Muscle layer of duodenum (tissue), 2 donors: Measurements from ENCODE around the gene LEPROT.
"Not testable (repeated sequence)": the region's sequence is repeated elsewhere in the genome, so short reads cannot be mapped to it uniquely, and the experiment has no call there.

Experiments used
- H3K27ac ChIP-seq: one replicate; pipeline ENCODE4 v1.7.0; 2013; ENCODE audit warnings: mild to moderate bottlenecking, low read length
- H3K27me3 ChIP-seq: one replicate; pipeline ENCODE4 v1.7.0; 2013; ENCODE audit warnings: low read depth, mild to moderate bottlenecking, control low read depth, low read length
- H3K36me3 ChIP-seq, 2 donors: one replicate each; pipeline ENCODE4 v1.7.0; 2013; ENCODE audit warnings: low read length in 2 of 2, control low read depth in 1 of 2, mild to moderate bottlenecking in 1 of 2; ENCODE audit not compliant: insufficient read depth in 2 of 2, control insufficient read depth in 1 of 2
- H3K4me1 ChIP-seq, 2 donors: one replicate each; pipeline ENCODE4 v1.7.0; 2013; ENCODE audit warnings: low read length in 2 of 2, mild to moderate bottlenecking in 2 of 2, control low read depth in 1 of 2, moderate library complexity in 1 of 2; ENCODE audit not compliant: insufficient read depth in 2 of 2, control insufficient read depth in 1 of 2
- H3K4me3 ChIP-seq, 2 donors: one replicate each; pipeline ENCODE4 v1.7.0; 2013; ENCODE audit warnings: low read length in 2 of 2, low read depth in 1 of 2, mild to moderate bottlenecking in 1 of 2
- H3K9me3 ChIP-seq, 2 donors: one replicate each; pipeline ENCODE4 v1.7.0; 2013; ENCODE audit warnings: low read length in 2 of 2, control low read depth in 1 of 2, mild to moderate bottlenecking in 1 of 2; ENCODE audit not compliant: control insufficient read depth in 1 of 2
- donor health status: healthy.

The LEPROT gene

GRCh38 chr1:65441464-65441863 lies 21.0 kb downstream of the LEPROT start:
- no peak overlapping the region for H3K27ac ChIP-seq
- no peaks in the 10 kb centered on the region for H3K36me3 ChIP-seq
- H3K9me3 ChIP-seq, result no peaks in the 10 kb centered on the region
- H3K4me1 ChIP-seq, result peaks cover 0 to under 1% of the 10 kb centered on the region in 2 donors
- no peaks in the 10 kb centered on the region for H3K27me3 ChIP-seq
- H3K4me3 ChIP-seq, result no peak overlapping the region

- no peaks in the 10 kb centered on the region for H3K9me3 ChIP-seq
- no peaks in the 10 kb centered on the region for H3K4me1 ChIP-seq
- H3K27me3 ChIP-seq, result no peaks in the 10 kb centered on the region
- H3K4me3 ChIP-seq, result no peak overlapping the region
- H3K36me3 ChIP-seq, result no peaks in the 10 kb centered on the region
- no peak overlapping the region for H3K27ac ChIP-seq
Measured at GRCh38 chr1:65442442-65442841, 22.0 kb downstream of the LEPROT start.

GRCh38 chr1:65443647-65444046 lies 23.2 kb downstream of the LEPROT start:
- H3K27me3 ChIP-seq, result no peaks in the 10 kb centered on the region
- no peaks in the 10 kb centered on the region for H3K36me3 ChIP-seq
- H3K4me1 ChIP-seq, result no peaks in the 10 kb centered on the region
- H3K9me3 ChIP-seq, result no peaks in the 10 kb centered on the region
- no peak overlapping the region for H3K4me3 ChIP-seq
- H3K27ac ChIP-seq, result no peak overlapping the region

- no peaks in the 10 kb centered on the region for H3K4me1 ChIP-seq
- no peak overlapping the region for H3K27ac ChIP-seq
- no peak overlapping the region for H3K4me3 ChIP-seq
- H3K9me3 ChIP-seq, result no peaks in the 10 kb centered on the region
- H3K27me3 ChIP-seq, result no peaks in the 10 kb centered on the region
- H3K36me3 ChIP-seq, result no peaks in the 10 kb centered on the region
Measured at GRCh38 chr1:65444128-65444640, 23.7 kb downstream of the LEPROT start.

GRCh38 chr1:65445837-65446236 lies 25.4 kb downstream of the LEPROT start:
- no peaks in the 10 kb centered on the region for H3K4me1 ChIP-seq
- H3K36me3 ChIP-seq, result no peaks in the 10 kb centered on the region
- H3K27me3 ChIP-seq, result no peaks in the 10 kb centered on the region
- H3K27ac ChIP-seq, result no peak overlapping the region
- H3K9me3 ChIP-seq, result no peaks in the 10 kb centered on the region
- no peak overlapping the region for H3K4me3 ChIP-seq

GRCh38 chr1:65449214-65449823 lies 28.9 kb downstream of the LEPROT start:
- no peaks in the 10 kb centered on the region for H3K27me3 ChIP-seq
- no peak overlapping the region for H3K27ac ChIP-seq
- H3K4me3 ChIP-seq, result no peak overlapping the region
- no peaks in the 10 kb centered on the region for H3K36me3 ChIP-seq
- no peaks in the 10 kb centered on the region for H3K9me3 ChIP-seq
- H3K4me1 ChIP-seq, result no peaks in the 10 kb centered on the region

GRCh38 chr1:65455678-65456077 lies 35.2 kb downstream of the LEPROT start:
- not testable (repeated sequence) for H3K27me3 ChIP-seq, H3K36me3 ChIP-seq, H3K4me3 ChIP-seq, H3K4me1 ChIP-seq, H3K27ac ChIP-seq, H3K9me3 ChIP-seq

- H3K27me3 ChIP-seq, result no peaks in the 10 kb centered on the region
- H3K4me3 ChIP-seq, result no peak overlapping the region
- H3K36me3 ChIP-seq, result no peaks in the 10 kb centered on the region
- no peak overlapping the region for H3K27ac ChIP-seq
- no peaks in the 10 kb centered on the region for H3K4me1 ChIP-seq
- H3K9me3 ChIP-seq, result no peaks in the 10 kb centered on the region
Measured at GRCh38 chr1:65456481-65456880, 36.0 kb downstream of the LEPROT start.

GRCh38 chr1:65457868-65458267 lies 37.4 kb downstream of the LEPROT start:
- H3K9me3 ChIP-seq, result no peaks in the 10 kb centered on the region
- no peak overlapping the region for H3K27ac ChIP-seq
- no peak overlapping the region for H3K4me3 ChIP-seq
- no peaks in the 10 kb centered on the region for H3K36me3 ChIP-seq
- no peaks in the 10 kb centered on the region for H3K27me3 ChIP-seq
- no peaks in the 10 kb centered on the region for H3K4me1 ChIP-seq

- Histone ChIP-seq H3K27ac (no peak overlapping the region), H3K36me3 (no peaks in the 10 kb centered on the region), H3K27me3 (no peaks in the 10 kb centered on the region), H3K9me3 (no peaks in the 10 kb centered on the region), H3K4me1 (no peaks in the 10 kb centered on the region), H3K4me3 (no peak overlapping the region)
Measured at GRCh38 chr1:65458730-65459396, 38.4 kb downstream of the LEPROT start.

GRCh38 chr1:65459397-65459768 lies 38.9 kb downstream of the LEPROT start:
- Histone ChIP-seq H3K27ac (no peak overlapping the region), H3K4me3 (no peak overlapping the region), H3K4me1 (no peaks in the 10 kb centered on the region), H3K9me3 (no peaks in the 10 kb centered on the region), H3K27me3 (no peaks in the 10 kb centered on the region), H3K36me3 (no peaks in the 10 kb centered on the region)

- H3K27ac ChIP-seq, H3K27me3 ChIP-seq, H3K4me1 ChIP-seq, H3K4me3 ChIP-seq, H3K9me3 ChIP-seq, H3K36me3 ChIP-seq: not testable (repeated sequence)
Measured at GRCh38 chr1:65465837-65466236, 45.4 kb downstream of the LEPROT start.
